GM18517 (cell line): Measurements from ENCODE around the gene CGAS.
"Not testable (repeated sequence)": the region's sequence is repeated elsewhere in the genome, so short reads cannot be mapped to it uniquely, and the experiment has no call there.

Source experiments
- ATAC-seq: cut with Tn5 transposase; IDR thresholded peaks from one replicate; pipeline ENCODE4 v1.9.1; 2021; ENCODE audit warnings: mild to moderate bottlenecking, moderate library complexity; ENCODE audit not compliant: unreplicated experiment

Gene CGAS

DNA sequence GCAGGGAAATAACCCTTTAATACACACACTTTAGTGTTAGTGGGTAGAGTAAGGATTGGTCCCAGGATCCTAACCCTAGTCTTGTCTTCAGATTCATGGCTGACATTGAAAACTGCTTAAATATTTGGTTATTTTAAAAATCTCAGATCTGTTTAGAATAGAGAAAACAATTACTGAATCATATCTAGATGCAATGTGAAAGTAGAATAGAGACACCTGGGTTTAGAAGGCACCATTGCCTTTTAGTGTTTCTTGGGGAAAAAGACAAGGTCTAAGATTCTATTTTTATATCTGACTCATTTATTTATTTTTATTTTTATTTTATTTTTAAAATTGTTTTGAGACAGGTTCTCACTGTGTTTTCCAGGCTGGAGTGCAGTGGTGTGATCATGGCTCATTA is 51.4 kb downstream of the CGAS start:
- ATAC-seq = no peak

DNA sequence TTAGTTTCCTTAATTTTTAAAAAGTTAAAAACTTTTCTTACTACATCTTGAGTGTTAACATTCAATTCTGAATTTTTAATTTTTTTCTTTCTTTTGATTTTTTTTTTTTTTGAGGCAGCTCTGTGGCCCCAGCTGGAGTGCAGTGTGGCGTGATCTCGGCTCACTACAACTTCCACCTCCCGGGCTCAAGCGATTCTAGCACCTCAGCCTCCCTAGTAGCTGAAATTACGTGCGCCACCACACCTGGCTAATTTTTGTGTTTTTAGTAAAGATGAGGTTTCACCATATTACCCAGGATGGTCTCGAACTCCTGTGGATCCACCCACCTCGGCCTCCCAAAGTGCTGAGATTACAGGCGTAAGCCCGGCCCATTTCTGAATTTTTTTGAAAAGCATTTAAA is 56.2 kb downstream of the CGAS start:
- no peak for ATAC-seq

DNA sequence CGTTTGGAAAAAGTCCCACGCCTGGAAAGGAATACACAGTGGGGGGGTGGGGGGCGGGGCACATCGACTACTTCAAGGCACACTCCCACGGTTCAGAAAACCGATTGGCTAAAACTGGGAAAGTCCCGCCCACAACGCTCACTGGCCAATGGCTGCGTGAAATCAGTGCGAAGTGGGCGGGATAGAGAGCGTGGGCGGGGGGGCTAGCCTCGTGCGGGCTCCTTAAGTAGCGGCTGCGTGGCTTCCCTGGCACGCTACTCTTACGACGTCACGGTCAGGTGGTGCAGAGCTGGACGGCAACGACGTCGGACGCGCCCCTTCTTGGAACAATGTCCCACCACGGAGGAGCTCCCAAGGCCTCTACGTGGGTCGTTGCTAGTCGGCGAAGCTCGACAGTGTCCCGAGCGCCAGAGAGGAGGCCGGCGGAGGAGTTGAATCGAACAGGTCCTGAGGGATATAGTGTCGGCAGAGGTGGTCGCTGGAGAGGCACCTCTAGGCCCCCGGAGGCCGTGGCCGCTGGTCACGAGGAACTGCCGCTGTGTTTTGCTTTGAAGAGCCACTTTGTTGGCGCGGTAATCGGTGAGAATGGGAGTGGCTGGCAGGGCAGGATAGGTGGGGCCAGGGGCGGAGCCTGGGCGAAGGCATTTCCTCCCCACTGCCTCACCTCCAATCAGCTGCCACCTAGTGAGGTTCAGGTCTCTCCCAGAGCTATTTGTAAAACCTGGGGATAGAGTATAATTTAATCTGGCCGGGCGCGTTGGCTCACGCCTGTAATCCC is 57.3 kb downstream of the CGAS start, which contains the start of gene DDX43:
DDX43 (plus strand) TSS at position 252 of the 778 bp plus-strand sequence; CDS start at position 330, 78 bp downstream.
- ATAC-seq = no peak

DNA sequence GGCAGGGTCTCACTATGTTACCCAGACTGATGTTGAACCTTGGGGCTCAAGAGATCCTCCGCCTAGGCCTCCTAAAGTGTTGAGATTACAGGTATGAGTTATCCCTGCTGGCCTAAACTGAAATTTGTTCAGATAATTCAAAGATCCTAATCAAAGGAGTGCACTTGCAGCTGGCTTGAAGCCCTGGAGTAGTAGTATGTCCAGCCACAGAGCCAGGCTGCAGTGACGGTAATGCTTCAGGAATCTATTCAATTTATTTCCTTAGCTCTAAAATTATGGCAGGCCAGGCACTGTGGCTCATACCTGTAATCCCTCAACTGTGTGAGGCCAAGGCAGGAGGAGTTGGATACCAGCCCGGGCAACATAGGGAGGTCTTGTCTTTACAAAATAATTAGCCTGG is 58.8 kb downstream of the CGAS start:
- no peak for ATAC-seq

DNA sequence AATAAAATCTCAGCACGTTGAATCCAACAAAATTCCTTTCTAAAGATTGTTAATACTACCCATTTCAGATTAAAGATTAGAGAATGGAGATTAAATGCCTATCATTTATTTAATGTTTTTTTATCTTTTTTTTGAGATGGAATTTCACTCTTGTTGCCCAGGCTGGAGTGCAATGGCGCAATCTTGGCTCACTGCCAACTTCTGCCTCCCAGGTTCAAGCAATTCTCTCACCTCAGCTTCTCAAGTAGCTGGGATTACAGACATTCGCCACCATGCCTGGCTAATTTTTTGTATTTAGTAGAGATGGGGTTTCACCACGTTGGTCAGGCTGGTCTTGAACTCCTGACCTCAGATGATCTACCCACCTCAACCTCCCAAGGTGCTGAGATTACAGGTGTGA is 59.9 kb downstream of the CGAS start:
- ATAC-seq = not testable (repeated sequence)

DNA sequence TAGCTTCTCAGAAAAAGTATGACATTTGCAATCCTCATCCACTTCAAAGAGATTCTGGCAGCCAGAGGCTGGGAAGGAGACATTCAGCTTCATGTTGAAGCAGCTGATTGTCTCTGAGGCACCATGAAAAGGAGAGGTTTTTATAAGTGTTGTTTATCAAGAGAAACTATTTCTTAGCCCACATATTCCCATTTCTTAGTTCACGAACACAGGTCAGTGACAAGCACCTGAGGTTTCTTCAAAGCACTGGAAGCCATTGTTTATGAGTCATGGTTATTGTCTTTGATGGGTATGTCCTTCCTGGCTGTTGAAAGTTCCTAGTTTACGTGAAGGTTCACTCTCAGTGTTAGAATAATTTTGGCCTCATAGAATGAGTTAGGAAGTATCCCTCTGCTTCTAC is 60.4 kb downstream of the CGAS start:
- ATAC-seq = no peak

DNA sequence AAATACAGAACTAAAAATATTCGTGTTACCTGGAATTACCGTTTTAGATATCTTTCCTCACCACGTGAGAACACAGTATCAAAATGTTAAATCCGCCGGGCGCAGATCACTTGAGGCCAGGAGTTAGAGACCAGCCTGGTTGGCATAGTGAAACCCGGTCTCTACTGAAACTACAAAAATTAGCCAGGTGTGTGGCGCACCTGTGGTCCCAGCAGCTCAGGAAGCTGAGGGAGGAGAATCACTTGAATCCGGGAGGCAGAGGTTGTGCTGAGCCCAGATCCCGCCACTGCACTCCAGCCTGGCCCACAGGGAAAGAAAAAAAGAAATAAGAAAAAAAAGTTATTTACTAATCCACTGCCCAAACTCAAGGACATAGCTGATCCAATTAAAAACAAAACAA is 62.2 kb downstream of the CGAS start:
- no peak for ATAC-seq

DNA sequence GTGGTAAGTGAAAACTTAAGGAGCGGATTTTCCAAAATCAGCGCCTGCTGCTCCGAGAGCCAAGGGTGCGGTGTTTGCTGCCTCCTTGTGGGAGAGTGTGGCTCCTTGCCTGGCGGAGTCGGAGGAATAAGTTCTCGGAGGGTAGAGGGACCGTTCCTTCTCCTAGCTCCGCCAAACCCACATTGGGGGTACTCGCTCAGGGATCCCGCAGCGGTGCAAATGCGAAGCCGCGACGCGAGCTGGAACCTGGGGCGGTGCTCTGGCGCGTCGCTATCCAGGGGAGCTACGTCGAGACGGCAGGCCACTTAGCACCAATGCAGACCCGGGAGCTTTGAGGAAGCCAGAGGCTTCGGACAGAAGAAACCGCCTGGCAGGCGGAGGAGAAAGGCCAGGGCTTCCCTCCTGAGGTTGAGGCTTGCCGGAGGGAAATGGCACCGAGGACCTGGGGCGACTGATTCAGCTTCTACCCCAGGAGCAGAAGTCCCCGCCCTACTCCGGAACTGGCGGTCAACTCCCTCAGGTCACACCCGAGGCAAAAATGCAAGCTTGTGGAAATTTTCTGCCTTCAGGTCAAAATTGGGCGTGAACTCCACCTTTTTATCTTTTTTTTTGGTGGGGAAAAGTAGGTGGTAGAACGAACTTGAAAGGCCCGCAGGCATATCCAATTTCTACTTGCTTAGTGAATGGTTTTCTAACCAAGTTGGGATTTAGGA is 63.1 kb downstream of the CGAS start:
- peak; percentile 75 for ATAC-seq

DNA sequence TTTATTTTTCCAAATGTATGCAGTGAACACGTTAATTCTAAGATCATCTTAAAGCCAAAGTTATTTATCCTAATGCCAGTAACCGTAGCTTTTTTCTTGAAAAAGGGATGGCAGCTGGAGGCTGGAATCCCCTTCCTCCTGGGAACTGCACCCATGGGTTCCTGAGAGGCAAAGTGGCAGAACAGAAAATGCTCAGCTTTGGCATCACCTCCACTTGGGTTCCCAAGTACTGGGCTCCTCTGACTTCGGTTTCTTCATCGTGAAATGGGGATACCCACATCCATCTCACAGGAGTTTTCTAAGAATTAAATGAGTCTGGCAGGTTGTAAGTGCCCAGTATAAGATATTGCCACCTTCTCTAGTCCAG is 63.7 kb downstream of the CGAS start:
- ATAC-seq = peak; percentile 5

DNA sequence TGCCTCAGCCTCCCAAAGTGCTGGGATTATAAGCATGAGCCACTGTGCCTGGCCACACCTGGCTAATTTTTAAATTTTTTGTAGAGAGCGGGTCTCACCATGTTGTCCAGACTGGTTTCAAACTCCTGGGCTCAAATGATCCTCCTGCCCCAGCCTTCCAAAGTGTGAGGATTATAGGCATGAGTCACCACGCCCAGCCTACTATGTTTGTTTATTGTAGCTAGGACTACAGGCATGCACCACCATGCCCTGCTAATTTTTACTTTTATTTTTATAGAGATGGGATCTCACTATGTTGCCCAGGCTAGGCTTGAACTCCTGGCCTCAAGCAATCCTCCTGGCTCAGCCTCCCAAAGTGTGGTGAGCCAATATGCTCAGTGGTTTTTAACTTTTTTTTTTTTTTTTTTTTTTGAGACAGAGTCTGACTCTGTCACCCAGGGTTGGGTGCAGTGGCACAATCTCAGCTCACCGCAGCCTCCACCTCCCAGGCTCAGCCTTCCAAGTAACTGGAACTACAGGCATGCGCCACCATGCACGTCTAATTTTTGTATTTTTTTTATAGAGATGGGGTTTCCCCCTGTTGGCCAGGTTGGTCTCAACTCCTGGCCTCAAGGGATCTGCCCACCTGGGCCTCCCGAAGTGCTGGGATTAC is 69.5 kb downstream of the CGAS start:
- no peak for ATAC-seq

DNA sequence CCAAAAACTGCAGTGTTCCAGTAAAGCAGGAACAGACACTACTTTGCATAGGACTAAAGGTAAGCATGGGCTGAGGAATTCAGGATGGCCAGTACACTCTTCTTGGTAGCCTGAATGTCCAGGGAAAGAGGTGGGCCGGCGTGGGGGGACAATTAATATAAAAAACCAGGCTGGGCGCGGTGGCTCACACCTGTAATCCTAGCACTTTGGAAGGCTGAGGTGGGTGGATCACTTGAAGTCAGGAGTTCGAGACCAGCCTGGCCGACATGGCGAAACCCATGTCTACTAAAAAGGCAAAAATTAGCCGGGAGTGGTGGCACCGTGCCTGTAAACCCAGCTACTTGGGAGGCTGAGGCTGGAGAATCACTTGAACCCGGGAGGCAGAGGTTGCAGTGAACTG is 70.6 kb downstream of the CGAS start:
- not testable (repeated sequence) for ATAC-seq

DNA sequence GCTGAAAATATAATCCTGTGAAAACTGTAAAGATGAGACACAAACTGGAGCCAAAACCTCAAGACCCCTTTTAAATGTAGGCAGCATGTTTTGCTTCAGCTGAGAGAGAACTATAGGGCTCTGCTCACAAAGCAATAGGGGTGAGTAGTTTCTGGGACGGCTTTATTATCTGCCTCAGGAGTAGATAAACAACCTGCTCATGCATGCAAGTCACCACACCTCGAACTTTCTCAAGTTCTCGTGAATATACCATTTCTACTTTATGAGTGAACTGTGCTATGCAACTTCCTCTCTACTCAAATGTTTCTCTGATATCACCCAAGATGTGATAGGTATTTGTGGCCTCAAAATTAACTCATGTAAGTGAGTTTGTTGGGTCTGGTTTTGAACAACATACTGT is 74.9 kb downstream of the CGAS start:
- ATAC-seq = no peak

DNA sequence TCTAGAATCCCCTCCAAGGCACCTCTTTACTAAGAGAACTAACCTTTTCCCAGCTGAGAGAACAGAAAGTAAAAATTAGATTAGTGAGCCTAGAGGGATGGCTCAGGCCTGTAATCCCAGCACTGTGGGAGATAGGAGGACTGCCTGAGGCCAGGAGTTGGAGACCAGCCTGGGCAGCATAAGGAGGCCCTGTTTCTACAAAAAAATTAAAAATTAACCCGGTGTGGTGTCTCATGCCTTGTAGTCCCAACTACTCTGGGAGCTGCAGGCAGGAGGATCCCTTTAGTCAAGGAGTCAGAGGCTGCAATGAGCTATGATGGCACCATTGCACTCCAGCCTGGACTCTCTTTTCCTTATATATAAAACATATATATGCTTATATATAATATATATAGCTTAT is 76.9 kb downstream of the CGAS start:
- ATAC-seq = no peak
